ENCODE results near the gene PMEL.

Gene PMEL

GRCh38 chr12:55938826-55939501 lies 26.9 kb downstream of the PMEL start:
- TF ChIP-seq SIN3A (IDR thresholded peaks at IDR 0.05; ENCODE audit: borderline replicate concordance, insufficient read depth, low read length) (no peak), FOXP2 (optimal IDR thresholded peaks at IDR 0.05; ENCODE audit: borderline replicate concordance, extremely low read depth, extremely low read length, insufficient read depth) (no peak), POLR2AphosphoS5 (IDR thresholded peaks at IDR 0.05; ENCODE audit: low read depth, low read length) (no peak), REST (IDR thresholded peaks at IDR 0.05; ENCODE audit: insufficient read depth in 1 of 2, low read depth in 2 of 2, low read length in 2 of 2) (no peak), TAF1 (IDR thresholded peaks at IDR 0.05; ENCODE audit: borderline replicate concordance, insufficient read depth, low read length) (no peak)

GRCh38 chr12:55937981-55938380 lies 27.9 kb downstream of the PMEL start:
- TF ChIP-seq SIN3A (IDR thresholded peaks at IDR 0.05; ENCODE audit: borderline replicate concordance, insufficient read depth, low read length) (no peak), REST (IDR thresholded peaks at IDR 0.05; ENCODE audit: insufficient read depth in 1 of 2, low read depth in 2 of 2, low read length in 2 of 2) (no peak), TAF1 (IDR thresholded peaks at IDR 0.05; ENCODE audit: borderline replicate concordance, insufficient read depth, low read length) (no peak), POLR2AphosphoS5 (IDR thresholded peaks at IDR 0.05; ENCODE audit: low read depth, low read length) (no peak), FOXP2 (optimal IDR thresholded peaks at IDR 0.05; ENCODE audit: borderline replicate concordance, extremely low read depth, extremely low read length, insufficient read depth) (no peak)

- TF ChIP-seq REST (IDR thresholded peaks at IDR 0.05; ENCODE audit: insufficient read depth in 1 of 2, low read depth in 2 of 2, low read length in 2 of 2) (no peak), FOXP2 (optimal IDR thresholded peaks at IDR 0.05; ENCODE audit: borderline replicate concordance, extremely low read depth, extremely low read length, insufficient read depth) (no peak), POLR2AphosphoS5 (IDR thresholded peaks at IDR 0.05; ENCODE audit: low read depth, low read length) (no peak)
Observed at GRCh38 chr12:55935738-55936151, 30.1 kb downstream of the PMEL start.

- no peak for TF ChIP-seq REST (IDR thresholded peaks at IDR 0.05; ENCODE audit: insufficient read depth in 1 of 2, low read depth in 2 of 2, low read length in 2 of 2)
Observed at GRCh38 chr12:55934773-55935172, 31.1 kb downstream of the PMEL start.
